Stimulated activated effector memory CD8-positive, alpha-beta T cell treated with anti-CD3 and anti-CD28 coated beads, Interleukin-12 subunit alpha, Interleukin-12 subunit beta, amount 100 ng/mL, for 72 hours (primary cell): ENCODE measurements around the gene TTC12.
"Not testable (repeated sequence)": the region's sequence is repeated elsewhere in the genome, so short reads cannot be mapped to it uniquely, and the experiment has no call there.

Experiments
- ATAC-seq: fragments of 150-1000 bp; cut with Tn5 transposase; 2 replicates; pipeline ENCODE4 v1.10.0; 2021
- DNase-seq, 2 donors: peaks; one replicate each; pipeline ENCODE4 v3.0.0; 2021 to 2022; ENCODE audit warnings: low spot score in 2 of 2
- H3K27ac Mint-ChIP-seq: one replicate; pipeline ENCODE4 v1.8.0; 2022; ENCODE audit warnings: mild to moderate bottlenecking, mixed read lengths
- H3K36me3 Mint-ChIP-seq: one replicate; pipeline ENCODE4 v1.8.0; 2022; ENCODE audit warnings: mild to moderate bottlenecking, mixed read lengths
- H3K4me1 Mint-ChIP-seq: one replicate; pipeline ENCODE4 v1.8.0; 2022; ENCODE audit warnings: mixed read lengths
- H3K4me3 Mint-ChIP-seq: one replicate; pipeline ENCODE4 v1.8.0; 2022; ENCODE audit warnings: mild to moderate bottlenecking, mixed read lengths
- H3K9me3 Mint-ChIP-seq: one replicate; pipeline ENCODE4 v1.8.0; 2022; ENCODE audit warnings: mixed read lengths

Gene TTC12

DNA sequence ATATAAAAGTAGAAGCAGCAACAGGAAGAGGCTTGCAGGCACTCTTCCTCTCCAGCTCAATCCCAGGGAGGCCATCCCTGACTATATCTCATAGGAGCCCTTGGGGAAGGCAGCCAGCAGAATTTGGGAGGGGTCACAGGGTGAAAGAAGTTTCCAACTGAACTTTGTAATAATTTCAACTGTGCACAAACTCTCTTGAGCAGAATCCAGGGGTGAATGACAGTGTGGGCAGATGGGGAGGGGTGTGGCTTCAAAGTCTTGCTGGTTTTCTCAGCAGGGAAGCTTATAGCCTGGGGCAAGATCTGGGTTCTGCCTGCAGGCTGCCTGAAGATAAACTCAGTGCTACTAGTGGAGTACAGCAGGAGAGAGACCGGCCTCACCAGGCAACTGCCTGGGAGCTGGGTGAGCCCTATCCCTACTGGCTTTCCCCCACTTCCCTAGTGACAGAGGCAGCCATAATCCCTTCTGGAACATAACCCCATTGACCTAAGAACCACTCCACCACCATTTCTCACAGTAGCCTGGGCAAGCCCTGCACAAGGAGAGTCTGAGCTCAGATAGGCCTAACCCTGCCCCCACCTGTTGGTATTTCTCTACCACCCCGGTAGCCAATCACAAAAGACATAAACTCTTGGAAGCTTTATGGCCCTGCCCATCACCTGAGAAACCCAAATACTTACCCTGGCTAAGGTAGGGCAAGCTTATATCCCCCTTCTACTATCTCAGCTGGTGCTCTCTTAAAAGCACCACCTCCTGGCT, 17.8 kb upstream of the TTC12 start:
- H3K27ac Mint-ChIP-seq, result no peak overlapping the region
- no peaks in the 10 kb centered on the region for H3K36me3 Mint-ChIP-seq
- DNase-seq (no peak), ATAC-seq (no peak)
- no peak overlapping the region for H3K4me3 Mint-ChIP-seq
- H3K4me1 Mint-ChIP-seq, result no peaks in the 10 kb centered on the region
- H3K9me3 Mint-ChIP-seq, result no peaks in the 10 kb centered on the region

- H3K27ac Mint-ChIP-seq, H3K9me3 Mint-ChIP-seq, DNase-seq, H3K4me1 Mint-ChIP-seq, H3K4me3 Mint-ChIP-seq, H3K36me3 Mint-ChIP-seq, ATAC-seq: not testable (repeated sequence)
Measured at GRCh38 chr11:113298496-113298895, 15.9 kb upstream of the TTC12 start.

- Mint-ChIP-seq H3K27ac (no peak overlapping the region), H3K4me3 (no peak overlapping the region), H3K36me3 (no peaks in the 10 kb centered on the region), H3K4me1 (no peaks in the 10 kb centered on the region), H3K9me3 (no peaks in the 10 kb centered on the region)
- ATAC-seq, result no peak
- no peak for DNase-seq
Measured at GRCh38 chr11:113304916-113305315, 9.5 kb upstream of the TTC12 start.

DNA sequence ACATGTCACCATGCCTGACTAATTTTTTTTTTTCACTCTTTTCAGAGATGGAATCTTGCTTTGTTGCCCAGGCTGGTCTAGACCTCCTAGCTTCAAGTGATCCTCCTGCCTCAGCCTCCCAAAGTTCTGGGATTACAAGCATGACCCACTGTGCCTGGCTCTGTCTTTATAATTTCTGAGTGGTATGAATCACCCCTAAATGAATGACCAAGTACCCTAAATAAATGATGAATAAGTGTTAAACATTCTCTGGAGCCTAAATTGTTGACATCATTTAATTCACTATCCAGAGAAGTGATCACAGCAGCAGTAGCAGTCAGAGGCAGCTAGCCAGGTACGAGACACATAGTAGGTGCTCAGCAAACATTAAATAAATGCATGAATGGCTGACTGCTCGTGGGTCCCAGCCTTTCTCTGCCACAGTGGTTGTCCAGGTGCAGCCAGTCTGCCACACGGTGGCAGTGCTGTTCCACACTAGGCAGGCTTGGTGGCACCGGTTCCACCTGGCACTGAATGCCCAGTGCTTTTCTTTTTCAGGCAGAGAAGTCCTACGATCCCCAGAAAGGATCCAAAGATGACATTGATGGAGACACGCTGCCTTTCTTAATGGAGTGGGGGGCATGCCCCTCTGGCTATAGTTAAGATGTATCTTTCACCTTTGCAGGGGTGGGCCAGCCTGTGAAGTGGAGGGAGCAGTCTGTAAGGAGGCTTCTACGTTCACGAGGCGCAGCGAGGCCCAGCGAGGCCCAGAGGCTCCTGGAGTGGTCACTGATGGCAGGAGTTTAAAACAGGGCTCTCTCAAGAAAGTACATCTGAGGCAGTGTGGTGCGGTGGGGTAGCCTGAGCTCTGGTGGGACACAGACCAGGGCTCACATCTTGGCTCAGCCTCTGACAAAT, 8.7 kb upstream of the TTC12 start:
- ATAC-seq (peak; percentile 94), DNase-seq (peak; percentile 58 to 78)
- Mint-ChIP-seq H3K4me3 (no peak overlapping the region), H3K36me3 (no peaks in the 10 kb centered on the region), H3K27ac (peak overlapping the region; percentile 41), H3K4me1 (no peaks in the 10 kb centered on the region), H3K9me3 (no peaks in the 10 kb centered on the region)

GRCh38 chr11:113308601-113309000, 5.8 kb upstream of the TTC12 start:
- H3K4me1 Mint-ChIP-seq, result peaks cover 3% of the 10 kb centered on the region
- no peak for DNase-seq
- H3K4me3 Mint-ChIP-seq, result no peak overlapping the region
- ATAC-seq, result no peak
- H3K27ac Mint-ChIP-seq, result no peak overlapping the region
- H3K9me3 Mint-ChIP-seq, result no peaks in the 10 kb centered on the region
- no peaks in the 10 kb centered on the region for H3K36me3 Mint-ChIP-seq

- ATAC-seq, result no peak
- Mint-ChIP-seq H3K36me3 (no peaks in the 10 kb centered on the region), H3K27ac (peak overlapping the region; percentile 26), H3K4me3 (no peak overlapping the region), H3K4me1 (peaks cover 8% of the 10 kb centered on the region), H3K9me3 (no peaks in the 10 kb centered on the region)
- DNase-seq, result no peak
Measured at GRCh38 chr11:113311536-113311935, 2.8 kb upstream of the TTC12 start.

GRCh38 chr11:113313601-113314000, 782 bp upstream of the TTC12 start:
- peaks cover 5% of the 10 kb centered on the region for H3K36me3 Mint-ChIP-seq
- H3K4me1 Mint-ChIP-seq, result peaks cover 13% of the 10 kb centered on the region
- DNase-seq (no peak), ATAC-seq (no peak)
- H3K4me3 Mint-ChIP-seq, result peak overlapping the region; percentile 69
- H3K27ac Mint-ChIP-seq, result peak overlapping the region; percentile 73
- H3K9me3 Mint-ChIP-seq, result no peaks in the 10 kb centered on the region

DNA sequence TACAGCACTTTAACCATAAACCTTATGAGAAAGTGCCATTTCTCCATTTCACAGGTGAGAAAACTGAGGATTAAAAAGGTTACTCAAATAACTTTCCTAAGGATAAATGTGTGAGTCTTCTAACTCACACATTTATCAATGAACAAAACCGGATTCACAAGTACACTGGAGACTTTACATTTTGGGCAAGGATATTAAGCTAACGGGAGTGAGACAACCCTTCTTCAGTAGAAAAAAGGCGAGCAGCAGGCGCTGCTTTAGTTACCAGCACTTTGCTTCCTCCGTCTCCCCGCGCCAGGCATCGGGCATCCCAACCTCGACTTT, 356 bp upstream of the TTC12 start:
- peaks cover 8% of the 10 kb centered on the region for H3K36me3 Mint-ChIP-seq
- H3K4me1 Mint-ChIP-seq, result peaks cover 13% of the 10 kb centered on the region
- peak overlapping the region; percentile 73 for H3K27ac Mint-ChIP-seq
- DNase-seq, result no peak
- H3K9me3 Mint-ChIP-seq, result no peaks in the 10 kb centered on the region
- ATAC-seq, result no peak
- peak overlapping the region; percentile 69 for H3K4me3 Mint-ChIP-seq

DNA sequence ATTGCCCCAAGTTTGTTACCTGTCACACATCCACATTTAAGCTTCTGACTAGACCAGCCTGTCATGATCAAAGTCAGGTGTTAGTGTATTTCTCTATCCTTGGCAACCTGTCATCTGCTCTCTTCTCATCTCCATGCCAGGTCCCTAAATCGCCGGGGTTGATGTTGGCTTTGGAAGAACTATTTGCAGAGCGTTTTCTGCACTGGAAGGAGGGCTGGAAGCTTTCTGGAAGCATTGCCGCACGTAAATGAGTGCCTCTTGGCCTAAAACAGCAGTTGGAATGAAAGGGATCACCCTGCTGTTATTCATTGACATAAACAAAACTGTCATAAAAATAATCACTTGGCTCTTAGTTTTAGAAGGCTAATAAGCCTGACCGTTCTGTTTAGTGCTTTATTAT, 1.4 kb downstream of the TTC12 start:
- Mint-ChIP-seq H3K36me3 (peaks cover 14% of the 10 kb centered on the region), H3K9me3 (no peaks in the 10 kb centered on the region), H3K4me1 (peaks cover 13% of the 10 kb centered on the region), H3K27ac (peak overlapping the region; percentile 73), H3K4me3 (peak overlapping the region; percentile 69)
- DNase-seq, result no peak
- ATAC-seq, result no peak

DNA sequence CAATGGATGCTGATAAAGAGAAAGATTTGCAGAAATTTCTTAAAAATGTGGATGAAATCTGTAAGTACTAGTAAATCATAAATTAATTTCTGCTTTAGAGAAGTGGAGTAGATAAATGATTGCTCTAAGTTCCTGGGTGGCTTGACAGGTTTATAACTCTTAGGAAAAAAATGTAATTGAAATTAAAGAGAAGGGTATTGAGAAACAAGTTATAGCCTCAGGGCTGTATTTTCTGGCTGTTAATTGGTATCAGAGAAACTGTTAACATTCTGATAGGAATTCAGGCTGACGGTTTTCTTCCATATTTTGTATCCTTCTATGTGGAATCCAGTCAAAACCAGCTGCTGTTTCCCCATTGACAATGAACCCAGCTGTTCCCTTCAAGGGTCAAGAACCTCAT, 1.9 kb downstream of the TTC12 start:
- Mint-ChIP-seq H3K36me3 (peaks cover 14% of the 10 kb centered on the region), H3K4me3 (peak overlapping the region; percentile 69), H3K9me3 (no peaks in the 10 kb centered on the region), H3K4me1 (peaks cover 13% of the 10 kb centered on the region), H3K27ac (no peak overlapping the region)
- no peak for ATAC-seq
- no peak for DNase-seq

DNA sequence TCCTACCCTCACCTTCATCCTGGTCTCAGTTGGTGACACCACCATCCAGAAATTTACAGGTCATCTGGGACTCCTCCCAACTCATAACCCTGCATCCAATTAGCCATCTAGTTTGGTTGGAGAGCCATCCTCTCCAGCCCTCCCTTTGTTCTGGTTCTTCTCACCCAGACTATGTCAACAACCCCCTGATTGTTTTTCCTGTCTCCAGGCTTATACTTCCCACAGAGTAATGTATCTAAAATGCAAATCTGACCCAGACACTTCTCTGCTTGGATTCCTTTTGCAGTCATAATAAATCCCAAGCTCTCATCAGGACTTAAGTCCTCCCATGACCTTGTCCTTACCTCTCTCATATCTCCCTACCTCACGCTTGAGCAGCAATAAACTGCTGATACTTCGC, 3.0 kb downstream of the TTC12 start:
- Mint-ChIP-seq H3K36me3 (peaks cover 14% of the 10 kb centered on the region), H3K27ac (peak overlapping the region; percentile 1), H3K4me1 (peaks cover 15% of the 10 kb centered on the region), H3K4me3 (no peak overlapping the region), H3K9me3 (no peaks in the 10 kb centered on the region)
- DNase-seq, result no peak
- ATAC-seq, result no peak

- Mint-ChIP-seq H3K4me1 (peaks cover 11% of the 10 kb centered on the region), H3K4me3 (no peak overlapping the region), H3K27ac (no peak overlapping the region), H3K36me3 (peaks cover 19% of the 10 kb centered on the region), H3K9me3 (no peaks in the 10 kb centered on the region)
- ATAC-seq (no peak), DNase-seq (no peak)
Measured at GRCh38 chr11:113319085-113319484, 4.7 kb downstream of the TTC12 start.

DNA sequence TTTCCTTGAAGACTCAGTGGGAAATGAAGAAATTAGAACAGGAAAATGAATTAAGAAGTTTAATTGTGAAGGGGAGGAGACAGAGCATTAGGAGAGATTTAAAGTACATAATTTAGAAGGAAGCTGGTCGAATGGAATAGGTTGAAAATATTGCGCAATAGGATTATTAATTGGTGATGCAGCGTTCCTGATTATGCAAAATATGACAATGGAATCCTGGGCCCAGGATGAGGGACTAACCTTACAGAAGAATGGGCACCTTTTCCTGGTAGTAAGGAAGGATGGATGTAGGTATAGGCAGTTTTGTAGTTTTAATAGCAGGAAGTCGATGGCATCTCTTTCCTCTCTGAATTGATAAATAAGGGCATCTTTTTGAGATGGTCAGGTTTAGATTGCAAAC, 7.8 kb downstream of the TTC12 start:
- Mint-ChIP-seq H3K27ac (no peak overlapping the region), H3K9me3 (no peaks in the 10 kb centered on the region)

DNA sequence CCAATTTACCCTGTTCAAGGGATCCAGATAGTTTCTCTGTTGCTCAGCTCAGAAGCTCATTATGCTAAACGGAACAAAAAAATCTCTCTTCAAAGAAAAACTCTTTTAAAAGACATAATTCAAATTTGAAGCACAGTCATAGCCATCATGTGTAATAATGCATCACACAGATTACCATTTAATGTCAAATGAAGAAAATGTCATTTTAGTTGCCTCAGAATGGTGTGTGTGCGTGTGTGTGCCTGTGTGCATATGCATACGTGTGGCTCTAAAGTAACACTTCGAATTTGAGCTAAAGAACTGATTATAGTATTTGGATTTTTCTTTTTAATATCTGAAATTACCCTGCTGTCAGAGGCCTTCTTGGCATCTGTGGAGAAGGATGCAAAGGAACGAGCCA, 9.9 kb downstream of the TTC12 start:
- Mint-ChIP-seq H3K27ac (no peak overlapping the region), H3K4me1 (peaks cover 5% of the 10 kb centered on the region), H3K36me3 (peaks cover 29% of the 10 kb centered on the region), H3K4me3 (no peak overlapping the region), H3K9me3 (no peaks in the 10 kb centered on the region)
- DNase-seq, result no peak
- ATAC-seq, result no peak

More for the DNA sequence above, 7.8 kb downstream of the TTC12 start:
- Mint-ChIP-seq H3K36me3 (peaks cover 30% of the 10 kb centered on the region), H3K4me1 (peaks cover 11% of the 10 kb centered on the region), H3K4me3 (no peak overlapping the region)
- ATAC-seq (no peak), DNase-seq (no peak)

- Mint-ChIP-seq H3K4me1 (peaks cover 5% of the 10 kb centered on the region), H3K27ac (peak overlapping the region; percentile 15), H3K9me3 (no peaks in the 10 kb centered on the region), H3K36me3 (peaks cover 31% of the 10 kb centered on the region), H3K4me3 (no peak overlapping the region)
- no peak for DNase-seq
- ATAC-seq, result no peak
Measured at GRCh38 chr11:113329725-113330124, 15.3 kb downstream of the TTC12 start.

DNA sequence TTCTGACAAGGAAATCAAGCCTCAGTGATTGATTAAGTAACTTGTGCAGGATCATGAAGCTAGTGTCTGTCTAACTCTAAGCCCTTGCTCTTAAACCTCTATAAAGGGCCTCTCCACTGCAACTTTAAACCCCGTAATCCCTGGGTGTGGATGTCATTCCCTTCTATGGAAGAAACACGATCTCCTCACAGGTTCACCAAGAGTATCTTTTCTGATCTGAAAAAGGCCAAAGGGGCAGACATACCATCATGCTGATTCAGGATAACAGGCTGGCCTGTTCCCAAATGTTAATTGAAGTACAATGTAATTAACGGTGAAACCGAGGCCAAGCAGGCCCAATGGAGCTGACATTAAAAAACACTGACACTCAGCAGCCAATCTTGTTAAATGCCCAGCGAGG, 17.1 kb downstream of the TTC12 start:
- H3K4me3 Mint-ChIP-seq, result no peak overlapping the region
- peaks cover 43% of the 10 kb centered on the region for H3K36me3 Mint-ChIP-seq
- no peak for DNase-seq
- H3K9me3 Mint-ChIP-seq, result no peaks in the 10 kb centered on the region
- no peak for ATAC-seq
- H3K27ac Mint-ChIP-seq, result no peak overlapping the region
- peaks cover 5% of the 10 kb centered on the region for H3K4me1 Mint-ChIP-seq
